ENCODE data around the gene SNCB.
"Not testable (repeated sequence)": the region's sequence is repeated elsewhere in the genome, so short reads cannot be mapped to it uniquely, and the experiment has no call there.

The SNCB gene

GRCh38 chr5:176597417-176598389, 32.6 kb downstream of the SNCB start:
- DNase-seq (ENCODE audit: low spot score), result no peak

- peak; percentile 31 for DNase-seq (ENCODE audit: low spot score)
Measured at GRCh38 chr5:176596689-176597416, 33.5 kb downstream of the SNCB start.

- no peak for DNase-seq (ENCODE audit: low spot score)
Measured at GRCh38 chr5:176596069-176596644, 34.2 kb downstream of the SNCB start.

- DNase-seq (ENCODE audit: low spot score), result no peak
Measured at GRCh38 chr5:176595386-176595943, 34.9 kb downstream of the SNCB start.

DNA sequence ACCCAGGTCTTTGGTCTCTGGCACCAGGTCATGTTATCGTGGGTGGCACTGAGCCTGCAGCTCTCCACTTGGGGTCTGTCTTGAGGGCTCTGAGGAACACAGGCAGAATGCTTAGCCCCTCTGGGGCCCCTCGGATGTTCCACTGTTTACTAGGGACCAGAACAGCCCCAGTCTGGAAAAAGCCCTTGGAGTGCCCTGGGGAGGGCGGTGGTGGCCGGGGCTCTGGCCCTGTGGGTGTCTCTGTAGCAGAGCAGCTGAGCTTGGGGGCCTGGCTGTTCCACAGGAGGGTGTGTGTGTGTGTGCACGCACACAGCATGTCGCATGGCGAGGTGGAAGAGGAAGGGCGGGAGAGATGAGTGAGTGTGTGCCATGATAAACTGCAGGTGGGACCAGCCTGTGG, 35.8 kb downstream of the SNCB start:
- no peak for DNase-seq (ENCODE audit: low spot score)

DNA sequence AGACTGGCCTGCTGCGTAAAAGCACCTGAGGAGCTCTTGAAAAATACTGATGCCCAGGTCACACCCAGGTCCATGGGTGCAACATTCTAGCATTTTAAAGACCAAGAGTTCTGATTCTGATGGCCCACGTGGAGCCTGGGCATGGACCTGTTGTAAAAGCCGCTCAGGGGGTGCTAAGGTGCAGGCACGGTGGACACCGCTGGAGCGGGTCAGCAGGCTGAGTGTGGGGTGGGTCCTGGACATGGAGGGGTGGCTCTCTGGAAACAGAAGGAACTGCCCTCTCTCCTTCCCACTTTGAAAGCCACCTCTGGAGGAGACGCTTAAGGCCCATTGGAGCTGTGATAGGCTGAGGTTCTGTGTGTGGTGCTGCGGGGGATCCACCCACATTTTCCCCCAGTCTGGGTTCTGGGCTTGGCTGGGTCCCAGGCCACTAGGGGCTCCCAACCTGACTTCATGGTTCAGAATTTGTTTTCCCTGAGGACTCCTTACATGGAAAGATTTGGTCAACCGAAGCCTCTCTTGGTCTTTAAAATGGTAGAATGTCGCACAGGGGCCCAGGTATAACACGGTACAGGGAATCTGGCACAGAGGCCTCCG, 37.0 kb downstream of the SNCB start:
- DNase-seq (ENCODE audit: low spot score), result no peak

DNA sequence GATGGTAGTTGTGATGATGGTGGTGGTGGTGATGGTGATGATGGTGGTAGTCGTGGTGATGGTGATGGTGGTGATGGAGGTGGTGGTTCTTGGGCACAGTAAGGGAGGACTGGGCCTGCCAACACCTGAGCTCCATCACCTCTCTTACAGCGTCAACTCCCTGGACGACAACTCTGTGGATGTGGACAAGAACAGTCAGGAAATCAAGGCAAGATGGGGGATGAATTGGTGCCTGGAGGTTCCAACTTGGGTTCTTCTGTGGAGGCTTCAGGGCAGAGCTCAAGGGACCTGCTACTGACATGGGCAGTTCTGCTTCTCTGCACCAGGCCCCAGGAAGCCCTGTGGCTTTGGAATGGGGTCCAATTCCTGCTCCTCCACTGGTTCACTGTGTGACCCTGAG, 37.8 kb downstream of the SNCB start:
- no peak for DNase-seq (ENCODE audit: low spot score)

GRCh38 chr5:176591667-176592066, 38.7 kb downstream of the SNCB start:
- not testable (repeated sequence) for DNase-seq (ENCODE audit: low spot score)

DNA sequence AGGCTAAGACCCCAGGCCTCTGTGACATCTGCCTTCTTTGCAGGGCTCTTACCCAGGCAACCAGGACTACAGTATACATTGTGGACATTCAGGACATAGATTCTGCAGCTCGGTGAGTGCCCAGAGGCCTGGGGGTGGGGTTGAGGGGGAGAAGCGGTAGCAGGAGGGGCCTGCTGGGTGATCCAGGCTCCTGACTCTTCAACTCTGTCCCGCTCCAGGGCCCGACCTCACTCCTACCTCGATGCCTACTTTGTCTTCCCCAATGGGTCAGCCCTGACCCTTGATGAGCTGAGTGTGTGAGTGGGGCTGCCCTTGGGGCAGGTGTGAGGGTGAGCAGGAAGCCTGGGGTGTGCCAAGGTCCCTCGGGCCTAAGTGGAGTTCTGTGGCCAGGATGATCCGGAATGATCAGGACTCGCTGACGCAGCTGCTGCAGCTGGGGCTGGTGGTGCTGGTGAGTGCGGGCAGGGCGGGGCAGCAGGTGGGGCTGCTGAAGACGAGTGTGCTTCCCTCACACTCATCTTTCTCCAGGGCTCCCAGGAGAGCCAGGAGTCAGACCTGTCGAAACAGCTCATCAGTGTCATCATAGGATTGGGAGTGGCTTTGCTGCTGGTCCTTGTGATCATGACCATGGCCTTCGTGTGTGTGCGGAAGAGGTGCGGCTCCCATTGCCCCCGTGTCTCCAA, 40.2 kb downstream of the SNCB start:
- DNase-seq (ENCODE audit: low spot score), result no peak

DNA sequence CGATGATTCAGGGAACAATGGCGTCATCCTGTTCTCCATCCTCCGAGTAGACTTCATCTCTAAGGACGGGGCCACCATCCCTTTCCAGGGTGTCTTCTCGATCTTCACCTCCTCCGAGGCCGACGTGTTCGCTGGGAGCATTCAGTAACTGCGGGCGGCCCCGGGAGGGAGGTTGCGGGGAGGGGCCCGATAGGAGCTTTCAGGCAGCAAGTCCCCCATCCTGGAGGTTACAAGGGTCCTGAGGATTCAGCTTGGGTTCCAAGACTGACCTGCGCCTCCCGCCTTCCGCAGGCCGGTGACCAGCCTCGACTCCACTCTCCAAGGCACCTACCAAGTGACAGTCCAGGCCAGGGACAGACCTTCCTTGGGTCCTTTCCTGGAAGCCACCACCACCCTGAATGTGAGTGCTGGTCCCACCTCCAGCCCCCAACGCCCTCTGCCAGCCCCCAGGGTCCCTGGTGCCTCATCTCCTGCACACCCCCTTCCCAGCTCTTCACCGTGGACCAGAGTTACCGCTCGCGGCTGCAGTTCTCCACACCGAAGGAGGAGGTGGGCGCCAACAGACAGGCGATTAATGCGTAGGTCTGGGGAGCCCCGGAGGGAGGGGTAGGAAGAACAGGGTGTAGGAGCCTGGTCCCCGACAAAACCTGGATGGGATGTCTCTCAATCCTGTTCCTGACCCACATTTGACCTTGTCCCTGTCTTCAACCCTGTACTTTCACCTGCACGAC, 41.1 kb downstream of the SNCB start:
- DNase-seq (ENCODE audit: low spot score), result no peak

DNA sequence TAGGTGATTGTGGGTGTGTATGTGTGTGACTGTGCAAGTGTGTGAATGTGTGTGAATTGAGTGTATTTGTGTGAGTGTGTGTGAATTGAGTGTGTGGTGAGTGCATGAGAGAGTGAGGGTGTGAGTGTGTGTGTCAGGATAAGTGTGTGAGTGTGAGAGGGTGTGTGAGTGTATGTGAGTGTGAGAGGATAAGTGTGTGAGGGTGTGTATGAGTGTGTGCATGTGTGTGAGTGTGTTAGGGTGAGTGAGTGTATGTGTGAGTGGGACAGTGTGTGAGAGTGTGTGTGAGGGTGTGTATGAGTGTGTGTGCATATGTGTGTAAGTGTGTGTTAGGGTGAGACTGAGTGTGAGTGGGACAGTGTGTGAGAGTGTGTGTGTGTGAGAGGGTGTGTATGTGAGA, 42.0 kb downstream of the SNCB start:
- no peak for DNase-seq (ENCODE audit: low spot score)

GRCh38 chr5:176587398-176587797, 42.9 kb downstream of the SNCB start:
- no peak for DNase-seq (ENCODE audit: low spot score)

GRCh38 chr5:176583076-176583475, 47.3 kb downstream of the SNCB start:
- no peak for DNase-seq (ENCODE audit: low spot score)

DNA sequence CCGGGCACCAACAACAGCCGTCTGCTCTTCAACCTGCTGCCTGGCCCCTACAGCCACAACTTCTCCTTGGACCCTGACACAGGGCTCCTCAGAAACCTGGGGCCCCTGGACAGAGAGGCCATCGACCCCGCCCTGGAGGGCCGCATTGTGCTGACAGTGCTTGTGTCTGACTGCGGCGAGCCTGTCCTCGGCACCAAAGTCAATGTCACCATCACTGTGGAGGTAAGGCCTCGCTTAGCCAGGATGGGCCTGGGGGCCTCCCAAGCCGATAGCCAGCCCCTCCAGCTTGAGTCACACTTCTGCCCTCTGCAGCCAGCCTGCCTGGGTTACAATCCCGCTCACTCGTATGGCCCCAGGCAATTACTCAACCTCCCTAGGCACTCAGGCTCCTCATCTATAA, 49.0 kb downstream of the SNCB start:
- no peak for DNase-seq (ENCODE audit: low spot score)

DNA sequence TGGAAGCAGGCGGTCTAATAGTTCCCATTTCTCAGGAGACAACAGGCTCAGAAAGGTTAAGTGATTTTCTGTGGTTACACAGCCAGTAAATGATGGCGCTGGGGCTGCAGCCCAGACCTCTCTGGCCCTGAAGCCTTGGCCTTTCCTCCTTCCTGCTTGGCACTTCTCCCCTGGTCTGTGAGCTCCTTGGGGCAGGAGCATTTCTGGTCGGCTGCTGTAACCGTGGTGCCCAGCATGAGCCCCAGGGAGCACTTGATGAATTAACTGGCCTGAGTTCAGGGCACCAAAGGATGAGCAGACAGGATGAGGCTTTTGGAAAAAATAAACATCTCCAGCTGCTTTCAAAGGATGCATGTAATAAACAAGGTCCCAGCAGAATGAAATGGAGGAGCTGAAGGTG, 51.0 kb downstream of the SNCB start:
- no peak for DNase-seq (ENCODE audit: low spot score)

- peak; percentile 48 for DNase-seq (ENCODE audit: low spot score)
Measured at GRCh38 chr5:176578391-176578808, 51.9 kb downstream of the SNCB start.

GRCh38 chr5:176577312-176578176, 52.8 kb downstream of the SNCB start:
- DNase-seq (ENCODE audit: low spot score), result no peak

DNA sequence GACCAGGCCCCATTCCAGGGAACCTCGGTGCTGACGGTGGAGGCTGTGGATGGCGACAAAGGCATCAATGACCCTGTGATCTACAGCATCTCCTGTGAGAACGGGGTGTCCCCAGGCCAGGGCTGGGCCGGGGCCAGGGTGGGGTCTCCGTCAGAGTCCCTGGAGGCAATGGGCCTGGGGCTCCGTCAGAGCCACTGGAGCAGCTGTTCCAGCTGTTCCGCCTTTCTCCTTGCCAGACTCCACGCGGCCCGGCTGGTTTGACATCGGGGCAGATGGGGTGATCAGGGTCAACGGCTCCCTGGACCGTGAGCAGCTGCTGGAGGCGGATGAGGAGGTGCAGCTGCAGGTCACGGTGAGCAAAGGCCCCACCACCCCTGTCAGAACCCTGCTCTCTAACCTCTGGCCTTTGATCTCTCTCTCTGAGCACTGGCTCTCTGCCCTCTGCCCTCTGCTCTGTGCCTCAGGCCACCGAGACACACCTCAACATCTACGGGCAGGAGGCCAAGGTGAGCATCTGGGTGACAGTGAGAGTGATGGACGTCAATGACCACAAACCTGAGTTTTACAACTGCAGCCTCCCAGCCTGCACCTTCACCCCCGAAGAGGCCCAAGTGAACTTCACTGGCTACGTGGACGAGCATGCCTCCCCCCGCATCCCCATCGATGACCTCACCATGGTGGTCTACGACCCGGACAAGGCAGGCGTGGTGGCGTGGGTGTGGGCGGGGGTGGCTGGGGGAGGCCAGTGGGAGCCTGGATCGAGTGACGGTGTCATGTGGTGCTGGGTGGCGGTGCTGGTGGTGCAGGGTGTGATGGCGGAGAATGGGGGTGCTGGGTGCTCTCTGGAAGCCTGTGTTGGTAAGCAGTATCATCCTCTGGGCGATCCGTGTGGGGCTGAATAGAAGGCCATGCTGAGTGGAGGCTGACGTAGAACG, 54.6 kb downstream of the SNCB start:
- no peak for DNase-seq (ENCODE audit: low spot score)

- DNase-seq (ENCODE audit: low spot score), result no peak
Measured at GRCh38 chr5:176575066-176575465, 55.3 kb downstream of the SNCB start.

Data from AG08395 (cell line).